Neural cell (in vitro differentiated cells): Measurements from ENCODE around the gene PPFIA4.
"Not testable (repeated sequence)": the region's sequence is repeated elsewhere in the genome, so short reads cannot be mapped to it uniquely, and the experiment has no call there.

Source experiments
- EZH2 ChIP-seq: fragments of 200-600, 300-800 bp; shearing (Covaris generic), sonication (generic); IDR thresholded peaks from 2 replicates; pipeline ENCODE4 v1.6.1; 2014; ENCODE audit warnings: antibody characterized with exemption, low read length, borderline replicate concordance, mild to moderate bottlenecking; ENCODE audit not compliant: insufficient read depth, poor library complexity, severe bottlenecking
- TAF1 ChIP-seq: IDR thresholded peaks from 2 replicates; pipeline ENCODE4 v1.6.1; 2012; ENCODE audit warnings: low read depth

GRCh38 chr1:203022855-203023254 lies 3.4 kb upstream of the PPFIA4 start:
- not testable (repeated sequence) for TF ChIP-seq EZH2, TAF1
